ENCODE results near the gene OTUD4.
"Not testable (repeated sequence)": the region's sequence is repeated elsewhere in the genome, so short reads cannot be mapped to it uniquely, and the experiment has no call there.

OTUD4 gene

GRCh38 chr4:145161549-145161948 lies 18.8 kb downstream of the OTUD4 start:
- peaks cover 5% of the 10 kb centered on the region for H3K4me1 Mint-ChIP-seq
- no peak overlapping the region for H3K4me3 Mint-ChIP-seq
- no peaks in the 10 kb centered on the region for H3K9me3 Mint-ChIP-seq
- DNase-seq (no peak), ATAC-seq (no peak)
- peak overlapping the region in 1 of 2 donors; percentile 15 for H3K27ac Mint-ChIP-seq
- H3K27me3 Mint-ChIP-seq, result no peaks in the 10 kb centered on the region

GRCh38 chr4:145156986-145157385 lies 23.4 kb downstream of the OTUD4 start:
- H3K27me3 Mint-ChIP-seq, result no peaks in the 10 kb centered on the region
- H3K27ac Mint-ChIP-seq, result no peak overlapping the region
- H3K4me3 Mint-ChIP-seq, result no peak overlapping the region
- no peak for DNase-seq
- H3K9me3 Mint-ChIP-seq, result no peaks in the 10 kb centered on the region
- peaks cover 23% of the 10 kb centered on the region for H3K4me1 Mint-ChIP-seq
- no peak for ATAC-seq

GRCh38 chr4:145155268-145155870 lies 25.0 kb downstream of the OTUD4 start:
- Mint-ChIP-seq H3K27me3 (no peaks in the 10 kb centered on the region), H3K9me3 (no peaks in the 10 kb centered on the region), H3K27ac (no peak overlapping the region), H3K4me1 (peaks cover 23% of the 10 kb centered on the region), H3K4me3 (no peak overlapping the region)
- no peak for DNase-seq
- ATAC-seq, result no peak

GRCh38 chr4:145154573-145154972 lies 25.8 kb downstream of the OTUD4 start:
- Mint-ChIP-seq H3K9me3 (no peaks in the 10 kb centered on the region), H3K27ac (peak overlapping the region in 1 of 2 donors; percentile 86), H3K4me3 (no peak overlapping the region), H3K4me1 (peaks cover 23% of the 10 kb centered on the region), H3K27me3 (no peaks in the 10 kb centered on the region)
- DNase-seq (no peak), ATAC-seq (peak; percentile 52)

GRCh38 chr4:145153904-145154298 lies 26.5 kb downstream of the OTUD4 start:
- Mint-ChIP-seq H3K4me3 (no peak overlapping the region), H3K4me1 (peaks cover 23% of the 10 kb centered on the region), H3K27me3 (no peaks in the 10 kb centered on the region), H3K9me3 (no peaks in the 10 kb centered on the region), H3K27ac (peak overlapping the region in 1 of 2 donors; percentile 75)
- ATAC-seq (no peak), DNase-seq (no peak)

- Mint-ChIP-seq H3K4me1 (peaks cover 23% of the 10 kb centered on the region), H3K27me3 (no peaks in the 10 kb centered on the region), H3K9me3 (no peaks in the 10 kb centered on the region), H3K27ac (no peak overlapping the region), H3K4me3 (no peak overlapping the region)
- ATAC-seq, result no peak
- DNase-seq, result no peak
Measured at GRCh38 chr4:145153181-145153903, 27.0 kb downstream of the OTUD4 start.

- Mint-ChIP-seq H3K27me3 (no peaks in the 10 kb centered on the region), H3K9me3 (no peaks in the 10 kb centered on the region), H3K27ac (no peak overlapping the region), H3K4me3 (no peak overlapping the region), H3K4me1 (peaks cover 10% of the 10 kb centered on the region)
- no peak for ATAC-seq
- DNase-seq, result no peak
Measured at GRCh38 chr4:145148980-145149379, 31.4 kb downstream of the OTUD4 start.

GRCh38 chr4:145136219-145136618 lies 44.2 kb downstream of the OTUD4 start:
- not testable (repeated sequence) for H3K9me3 Mint-ChIP-seq, DNase-seq, ATAC-seq, H3K27ac Mint-ChIP-seq, H3K27me3 Mint-ChIP-seq
- H3K4me1 Mint-ChIP-seq, result peaks cover 48% of the 10 kb centered on the region
- peak overlapping the region in 1 of 2 donors; percentile 17 for H3K4me3 Mint-ChIP-seq

- no peaks in the 10 kb centered on the region for H3K9me3 Mint-ChIP-seq
- H3K4me1 Mint-ChIP-seq, result peaks cover 62% of the 10 kb centered on the region
- DNase-seq (peak in 1 of 2 donors; percentile 49), ATAC-seq (peak; percentile 85)
- H3K27ac Mint-ChIP-seq, result peak overlapping the region; percentile 37 to 47
- H3K27me3 Mint-ChIP-seq, result no peaks in the 10 kb centered on the region
- H3K4me3 Mint-ChIP-seq, result peak overlapping the region; percentile 0 to 2
Measured at GRCh38 chr4:145132511-145133098, 47.8 kb downstream of the OTUD4 start.

- H3K4me1 Mint-ChIP-seq, result peaks cover 58% of the 10 kb centered on the region
- DNase-seq (no peak), ATAC-seq (no peak)
- H3K27ac Mint-ChIP-seq, result peak overlapping the region in 1 of 2 donors; percentile 12
- no peaks in the 10 kb centered on the region for H3K9me3 Mint-ChIP-seq
- no peaks in the 10 kb centered on the region for H3K27me3 Mint-ChIP-seq
- no peak overlapping the region for H3K4me3 Mint-ChIP-seq
Measured at GRCh38 chr4:145131848-145132247, 48.5 kb downstream of the OTUD4 start.

GRCh38 chr4:145130788-145131399 lies 49.5 kb downstream of the OTUD4 start:
- no peaks in the 10 kb centered on the region for H3K27me3 Mint-ChIP-seq
- H3K9me3 Mint-ChIP-seq, result no peaks in the 10 kb centered on the region
- peak overlapping the region; percentile 75 to 95 for H3K27ac Mint-ChIP-seq
- peak; percentile 52 for ATAC-seq
- DNase-seq, result no peak
- peak overlapping the region; percentile 9 to 61 for H3K4me3 Mint-ChIP-seq
- peaks cover 63% of the 10 kb centered on the region for H3K4me1 Mint-ChIP-seq

GRCh38 chr4:145130130-145130529 lies 50.3 kb downstream of the OTUD4 start:
- Mint-ChIP-seq H3K9me3 (no peaks in the 10 kb centered on the region), H3K27me3 (no peaks in the 10 kb centered on the region), H3K4me3 (no peak overlapping the region), H3K4me1 (peaks cover 61% of the 10 kb centered on the region), H3K27ac (peak overlapping the region in 1 of 2 donors; percentile 95)
- ATAC-seq, result no peak
- no peak for DNase-seq

GRCh38 chr4:145125396-145125795 lies 55.0 kb downstream of the OTUD4 start:
- peaks cover 24% of the 10 kb centered on the region for H3K4me1 Mint-ChIP-seq
- no peaks in the 10 kb centered on the region for H3K27me3 Mint-ChIP-seq
- H3K9me3 Mint-ChIP-seq, result no peaks in the 10 kb centered on the region
- H3K4me3 Mint-ChIP-seq, result no peak overlapping the region
- H3K27ac Mint-ChIP-seq, result peak overlapping the region in 1 of 2 donors; percentile 43
- ATAC-seq (no peak), DNase-seq (no peak)

- Mint-ChIP-seq H3K4me1 (no peaks in the 10 kb centered on the region), H3K27ac (no peak overlapping the region), H3K9me3 (no peaks in the 10 kb centered on the region), H3K4me3 (no peak overlapping the region), H3K27me3 (no peaks in the 10 kb centered on the region)
- ATAC-seq (no peak), DNase-seq (no peak)
Measured at GRCh38 chr4:145108128-145108527, 72.3 kb downstream of the OTUD4 start.

- no peak for DNase-seq
- Mint-ChIP-seq H3K27me3 (no peaks in the 10 kb centered on the region), H3K4me3 (no peak overlapping the region), H3K9me3 (no peaks in the 10 kb centered on the region), H3K4me1 (no peaks in the 10 kb centered on the region), H3K27ac (no peak overlapping the region)
- no peak for ATAC-seq
Measured at GRCh38 chr4:145107126-145107525, 73.3 kb downstream of the OTUD4 start.

GRCh38 chr4:145103496-145103895 lies 76.9 kb downstream of the OTUD4 start:
- Mint-ChIP-seq H3K4me3 (peak overlapping the region in 1 of 2 donors; percentile 3), H3K27me3 (no peaks in the 10 kb centered on the region), H3K4me1 (no peaks in the 10 kb centered on the region), H3K27ac (no peak overlapping the region), H3K9me3 (no peaks in the 10 kb centered on the region)
- no peak for DNase-seq
- no peak for ATAC-seq

Measured in stimulated activated naive CD8-positive, alpha-beta T cell treated with anti-CD3 and anti-CD28 coated beads, Interleukin-15, amount 100 ng/mL, for 72 hours (primary cell).